ENCODE results near the gene FBXO42. TPM values are rescaled to one million over a fixed set of nuclear protein-coding genes. Genes with fewer than 3 reads are reported as not detected.

Gene FBXO42
- total and polyA plus RNA-seq, 2 of the 13 experiments (the other 11 are each of a cell fraction or from before 2014, with no cell fraction given), result 7.6 to 17.5 TPM

GRCh38 chr1:16366722-16367257, 14.5 kb upstream of the FBXO42 start, which contains the start of gene SZRD1 (continued):
- no peak for TF ChIP-seq ZNF770 (CRISPR knock-in tag; IDR thresholded peaks at IDR 0.05)
- TF ChIP-seq ZBTB49 (CRISPR knock-in tag; IDR thresholded peaks at IDR 0.05; ENCODE audit: borderline replicate concordance), result no peak
- no peak; the same call in 1 of the 2 replicates for TF ChIP-seq ZGPAT (CRISPR knock-in tag; IDR thresholded peaks at IDR 0.05)
- TF ChIP-seq, protein P1, sequence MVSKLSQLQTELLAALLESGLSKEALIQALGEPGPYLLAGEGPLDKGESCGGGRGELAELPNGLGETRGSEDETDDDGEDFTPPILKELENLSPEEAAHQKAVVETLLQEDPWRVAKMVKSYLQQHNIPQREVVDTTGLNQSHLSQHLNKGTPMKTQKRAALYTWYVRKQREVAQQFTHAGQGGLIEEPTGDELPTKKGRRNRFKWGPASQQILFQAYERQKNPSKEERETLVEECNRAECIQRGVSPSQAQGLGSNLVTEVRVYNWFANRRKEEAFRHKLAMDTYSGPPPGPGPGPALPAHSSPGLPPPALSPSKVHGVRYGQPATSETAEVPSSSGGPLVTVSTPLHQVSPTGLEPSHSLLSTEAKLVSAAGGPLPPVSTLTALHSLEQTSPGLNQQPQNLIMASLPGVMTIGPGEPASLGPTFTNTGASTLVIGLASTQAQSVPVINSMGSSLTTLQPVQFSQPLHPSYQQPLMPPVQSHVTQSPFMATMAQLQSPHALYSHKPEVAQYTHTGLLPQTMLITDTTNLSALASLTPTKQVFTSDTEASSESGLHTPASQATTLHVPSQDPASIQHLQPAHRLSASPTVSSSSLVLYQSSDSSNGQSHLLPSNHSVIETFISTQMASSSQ (IDR thresholded peaks at IDR 0.05; ENCODE audit: low read depth), result no peak
- TF ChIP-seq, protein P1 (CRISPR knock-in tag; IDR thresholded peaks at IDR 0.05; ENCODE audit: borderline replicate concordance), result no peak; the same call in 1 of the 2 replicates
- TF ChIP-seq ZNF605 (CRISPR knock-in tag; IDR thresholded peaks at IDR 0.05), result no peak
- no peak for TF ChIP-seq ZNF337 (CRISPR knock-in tag; IDR thresholded peaks at IDR 0.05; ENCODE audit: borderline replicate concordance, low read depth)
- no peak for TF ChIP-seq NFE2L1 (CRISPR knock-in tag; IDR thresholded peaks at IDR 0.05; ENCODE audit: borderline replicate concordance)
- no peak for TF ChIP-seq DR1 (CRISPR knock-in tag; IDR thresholded peaks at IDR 0.05)
- TF ChIP-seq ZNF768 (CRISPR knock-in tag; IDR thresholded peaks at IDR 0.05), result no peak
- TF ChIP-seq ZBTB3 (CRISPR knock-in tag; IDR thresholded peaks at IDR 0.05; ENCODE audit: borderline replicate concordance, low read depth), result no peak
- no peak for TF ChIP-seq HMG20B (CRISPR knock-in tag; conservative IDR thresholded peaks at IDR 0.05)
- TF ChIP-seq ZNF256 (CRISPR knock-in tag; conservative IDR thresholded peaks at IDR 0.05), result no peak
- peak; percentile 86 for TF ChIP-seq ELF3 (CRISPR knock-in tag; IDR thresholded peaks at IDR 0.05)
- no peak; the same call in 1 of the 2 replicates for TF ChIP-seq ZBED4 (CRISPR knock-in tag; IDR thresholded peaks at IDR 0.05; ENCODE audit: borderline replicate concordance)
